NCI-H2196 (cell line): ENCODE results near the gene NFS1.
"Not testable (repeated sequence)": the region's sequence is repeated elsewhere in the genome, so short reads cannot be mapped to it uniquely, and the experiment has no call there.

Experiments used
- DNase-seq: peaks from one replicate; lab custom pipeline; 2025; ENCODE audit not compliant: unreplicated experiment; lab: John Stamatoyannopoulos, UW

The NFS1 gene

GRCh38 chr20:35699127-35699956, at the start of gene NFS1, which contains the start of gene ROMO1:
Gene NFS1, minus strand, starts transcription at chr20:35699352. Its CDS starts 64 bp downstream, at chr20:35699288.
Gene ROMO1, plus strand, starts transcription at chr20:35699405. Its CDS starts 228 bp downstream, at chr20:35699633.
- DNase-seq, result peak; percentile 94

GRCh38 chr20:35744492-35744841, 45.3 kb upstream of the NFS1 start:
- DNase-seq, result not testable (repeated sequence)

- no peak for DNase-seq
Measured at GRCh38 chr20:35743693-35744491, 44.7 kb upstream of the NFS1 start.

- peak; percentile 37 for DNase-seq
Measured at GRCh38 chr20:35742741-35743523, 43.8 kb upstream of the NFS1 start.

- peak; percentile 100 for DNase-seq
Measured at GRCh38 chr20:35741892-35742740, 43.0 kb upstream of the NFS1 start, which contains the start of gene RBM39. Gene RBM39, minus strand, starts transcription at chr20:35742260. Its CDS starts 1,386 bp downstream, at chr20:35740874.

GRCh38 chr20:35739294-35740163, 40.4 kb upstream of the NFS1 start:
- no peak for DNase-seq

- DNase-seq, result no peak
Measured at GRCh38 chr20:35738410-35739179, 39.4 kb upstream of the NFS1 start.

GRCh38 chr20:35737865-35738333, 38.7 kb upstream of the NFS1 start:
- no peak for DNase-seq

GRCh38 chr20:35735826-35736470, 36.8 kb upstream of the NFS1 start:
- no peak for DNase-seq

GRCh38 chr20:35734777-35735649, 35.9 kb upstream of the NFS1 start:
- DNase-seq, result no peak

- no peak for DNase-seq
Measured at GRCh38 chr20:35734374-35734773, 35.2 kb upstream of the NFS1 start.

GRCh38 chr20:35732644-35732982, 33.5 kb upstream of the NFS1 start:
- DNase-seq, result no peak

GRCh38 chr20:35731862-35732643, 32.9 kb upstream of the NFS1 start:
- no peak for DNase-seq

GRCh38 chr20:35731469-35731788, 32.3 kb upstream of the NFS1 start:
- no peak for DNase-seq

- DNase-seq, result no peak
Measured at GRCh38 chr20:35730583-35731468, 31.7 kb upstream of the NFS1 start.
